ENCODE measurements around the gene PRG2. TPM values are rescaled to one million over a fixed set of nuclear protein-coding genes. Genes with fewer than 3 reads are reported as not detected.

Gene PRG2
- total RNA-seq = 1 to 10 TPM in 1 of 4 donors, under 1 TPM in 1, not detected in 2; 0.36 to 1.8 TPM

GRCh38 chr11:57390535-57390934 lies at the start of gene PRG2:
Gene PRG2 (minus strand): TSS chr11:57390650. CDS start chr11:57389944, 706 bp downstream.
- DNase-seq (ENCODE audit: low spot score in 2 of 2) = no peak
- no peaks in the 10 kb centered on the region for H3K27me3 ChIP-seq
- H3K36me3 ChIP-seq = peaks cover 3% of the 10 kb centered on the region
- H3K4me3 ChIP-seq = no peak within 1 kb of the TSS
- TF ChIP-seq EP300 (IDR thresholded peaks at IDR 0.05) (no peak), POLR2A (IDR thresholded peaks at IDR 0.05) (no peak), CTCF (IDR thresholded peaks at IDR 0.05) (no peak), POLR2AphosphoS5 (IDR thresholded peaks at IDR 0.05) (no peak)
- no peaks in the 10 kb centered on the region for H3K4me1 ChIP-seq
- WGBS = 81% methylated on average over 2 of the region's 2 CpGs
- no peak within 1 kb of the TSS for H3K27ac ChIP-seq
- H3K9me3 ChIP-seq = no peaks in the 10 kb centered on the region

GRCh38 chr11:57439786-57440185 lies 49.3 kb upstream of the PRG2 start:
- WGBS = 78% methylated on average over 6 of the region's 6 CpGs
- DNase-seq (ENCODE audit: low spot score in 2 of 2) = no peak

GRCh38 chr11:57438345-57439285 lies 48.2 kb upstream of the PRG2 start:
- TF ChIP-seq POLR2AphosphoS5 (IDR thresholded peaks at IDR 0.05) = no peak
- no peak overlapping the region for H3K27ac ChIP-seq
- WGBS = 83% methylated on average over 11 of the region's 12 CpGs

More at GRCh38 chr11:57439786-57440185, 49.3 kb upstream of the PRG2 start:
- Histone ChIP-seq H3K4me3 (no peak overlapping the region), H3K36me3 (no peaks in the 10 kb centered on the region), H3K9me3 (no peaks in the 10 kb centered on the region), H3K4me1 (peaks cover 6% of the 10 kb centered on the region), H3K27ac (no peak overlapping the region), H3K27me3 (no peaks in the 10 kb centered on the region)
- TF ChIP-seq POLR2AphosphoS5 (IDR thresholded peaks at IDR 0.05) = no peak
- no peak for TF ChIP-seq EP300 (IDR thresholded peaks at IDR 0.05)
- TF ChIP-seq CTCF (IDR thresholded peaks at IDR 0.05) = no peak
- no peak for TF ChIP-seq POLR2A (IDR thresholded peaks at IDR 0.05)

GRCh38 chr11:57436031-57436430 lies 45.6 kb upstream of the PRG2 start:
- 94% methylated on average over 7 of the region's 7 CpGs for WGBS
- Histone ChIP-seq H3K4me1 (peaks cover 23% of the 10 kb centered on the region), H3K36me3 (no peaks in the 10 kb centered on the region), H3K4me3 (no peak overlapping the region), H3K27me3 (no peaks in the 10 kb centered on the region), H3K27ac (no peak overlapping the region), H3K9me3 (no peaks in the 10 kb centered on the region)
- DNase-seq (ENCODE audit: low spot score in 2 of 2) = no peak
- TF ChIP-seq EP300 (IDR thresholded peaks at IDR 0.05) (no peak), POLR2AphosphoS5 (IDR thresholded peaks at IDR 0.05) (no peak), CTCF (IDR thresholded peaks at IDR 0.05) (no peak), POLR2A (IDR thresholded peaks at IDR 0.05) (no peak)

More at GRCh38 chr11:57438345-57439285, 48.2 kb upstream of the PRG2 start:
- Histone ChIP-seq H3K36me3 (no peaks in the 10 kb centered on the region), H3K9me3 (no peaks in the 10 kb centered on the region), H3K4me1 (peaks cover 15% of the 10 kb centered on the region), H3K4me3 (no peak overlapping the region), H3K27me3 (no peaks in the 10 kb centered on the region)
- no peak for DNase-seq (ENCODE audit: low spot score in 2 of 2)

GRCh38 chr11:57434640-57435546 lies 44.4 kb upstream of the PRG2 start:
- TF ChIP-seq POLR2A (IDR thresholded peaks at IDR 0.05) (no peak), POLR2AphosphoS5 (IDR thresholded peaks at IDR 0.05) (peak in 2 of 3 donors; percentile 55 to 90)
- no peaks in the 10 kb centered on the region for H3K27me3 ChIP-seq
- no peak overlapping the region for H3K27ac ChIP-seq
- H3K4me3 ChIP-seq = no peak overlapping the region
- no peaks in the 10 kb centered on the region for H3K36me3 ChIP-seq
- no peaks in the 10 kb centered on the region for H3K9me3 ChIP-seq
- WGBS = 46% methylated on average over 15 of the region's 15 CpGs
- no peak for DNase-seq (ENCODE audit: low spot score in 2 of 2)
- H3K4me1 ChIP-seq = peaks cover 27% of the 10 kb centered on the region
